Left lung (tissue), 10 donors: ENCODE data around the gene C22orf39. TPM values are rescaled to one million over a fixed set of nuclear protein-coding genes. Genes with fewer than 3 reads are reported as not detected.

ENCODE experiments used
- ATAC-seq: fragments of 200-7000 bp; cut with Tn5 transposase; one replicate; pipeline ENCODE4 v1.9.1; 2020; ENCODE audit warnings: moderate library complexity
- DNase-seq, 4 donors: peaks; one replicate each; pipeline ENCODE4 v3.0.0-alpha.2; 2013 to 2020
- H3K27ac ChIP-seq, 2 donors: fragments of 200-600 bp; sonication (generic) in 1 of 2; one replicate each; pipeline versions ENCODE4 v1.5.0 to v1.8.0; 2020 to 2021
- H3K27me3 ChIP-seq, 2 donors: fragments of 200-600 bp; sonication (generic) in 1 of 2; one replicate each; pipeline versions ENCODE4 v1.5.0 to v1.8.0; 2020 to 2021
- H3K36me3 ChIP-seq, 2 donors: fragments of 200-600 bp; sonication (generic) in 1 of 2; one replicate each; pipeline versions ENCODE4 v1.5.0 to v1.8.0; 2020 to 2021
- H3K4me1 ChIP-seq, 2 donors: fragments of 200-600 bp; one replicate each; pipeline ENCODE4 v1.8.0; 2021
- H3K4me3 ChIP-seq, 2 donors: fragments of 200-600 bp; sonication (generic) in 1 of 2; one replicate each; pipeline versions ENCODE4 v1.5.0 to v1.8.0; 2020 to 2021; ENCODE audit warnings: mild to moderate bottlenecking in 1 of 2
- H3K9me3 ChIP-seq, 2 donors: fragments of 200-600 bp; sonication (generic) in 1 of 2; one replicate each; pipeline versions ENCODE4 v1.5.0 to v1.8.0; 2020 to 2021
- CTCF ChIP-seq, 2 donors: fragments of 200-600 bp; sonication (generic) in 1 of 2; IDR thresholded peaks; one replicate each; pipeline versions ENCODE4 v1.5.0 to v1.8.0; 2021; ENCODE audit warnings: antibody characterized with exemption in 2 of 2
- intact Hi-C, 2 donors: fragments of 100-400 bp; cut with DNase I; formaldehyde crosslinking; loops; one replicate each; pipeline versions ENCODE4 v1.11.2 to v1.14.2; 2022
- polyA plus RNA-seq, 6 donors: library from polyadenylated mRNA; unstranded; fragments of 120-200 nt; gene quantifications; one replicate each; pipeline ENCODE4 v1.2.1, GENCODE V29; 2013; ENCODE audit not compliant: insufficient read length in 6 of 6
- total RNA-seq, 2 donors: library from RNA; stranded (reverse); fragmentation: NEBNext Ultra II Directional; extraction: Animal tissue kit (Norgen Biotek cat#: 25700); gene quantifications; one replicate each; pipeline ENCODE4 v1.2.1, GENCODE V29; 2021
- donor health status: DM: no; HTN: yes; CAD: no.
- donor health status: DM: no; HTN: no; CAD: no.

The C22orf39 gene
- total and polyA plus RNA-seq, 8 donors = 30.1 to 42.9 (median 37.1) TPM

GRCh38 chr22:19396561-19396933 is 51.0 kb downstream of the C22orf39 start:
- no peak for TF ChIP-seq CTCF (IDR thresholded peaks at IDR 0.05)
- intact Hi-C loops = no loop called here
- no peak for ATAC-seq
- H3K27me3 ChIP-seq = no peaks in the 10 kb centered on the region
- no peak overlapping the region for H3K4me3 ChIP-seq
- no peaks in the 10 kb centered on the region for H3K9me3 ChIP-seq
- no peak overlapping the region for H3K27ac ChIP-seq
- no peak for DNase-seq
- H3K4me1 ChIP-seq = no peaks in the 10 kb centered on the region
- peaks cover 5 to 96% of the 10 kb centered on the region in 2 donors for H3K36me3 ChIP-seq

GRCh38 chr22:19395276-19395675 is 52.2 kb downstream of the C22orf39 start:
- TF ChIP-seq CTCF (IDR thresholded peaks at IDR 0.05) = no peak
- DNase-seq (no peak), ATAC-seq (no peak)
- Histone ChIP-seq H3K27me3 (no peaks in the 10 kb centered on the region), H3K36me3 (peaks cover 5 to 98% of the 10 kb centered on the region in 2 donors), H3K4me3 (no peak overlapping the region), H3K27ac (no peak overlapping the region), H3K4me1 (no peaks in the 10 kb centered on the region), H3K9me3 (no peaks in the 10 kb centered on the region)
- intact Hi-C loops = no loop called here

- Histone ChIP-seq H3K4me3 (no peak overlapping the region), H3K36me3 (peaks cover 5 to 99% of the 10 kb centered on the region in 2 donors), H3K9me3 (no peaks in the 10 kb centered on the region), H3K27ac (no peak overlapping the region), H3K4me1 (no peaks in the 10 kb centered on the region), H3K27me3 (no peaks in the 10 kb centered on the region)
- DNase-seq = no peak
- intact Hi-C loops = no loop called here
- ATAC-seq = no peak
- no peak for TF ChIP-seq CTCF (IDR thresholded peaks at IDR 0.05)
These were observed 53.0 kb downstream of the C22orf39 start for GRCh38 chr22:19394274-19395050.

GRCh38 chr22:19393704-19394103 is 53.8 kb downstream of the C22orf39 start:
- TF ChIP-seq CTCF (IDR thresholded peaks at IDR 0.05) = no peak
- peaks cover 5 to 100% of the 10 kb centered on the region in 2 donors for H3K36me3 ChIP-seq
- DNase-seq (no peak), ATAC-seq (no peak)
- H3K9me3 ChIP-seq = no peaks in the 10 kb centered on the region
- H3K4me1 ChIP-seq = no peaks in the 10 kb centered on the region
- H3K27ac ChIP-seq = no peak overlapping the region
- H3K4me3 ChIP-seq = no peak overlapping the region
- H3K27me3 ChIP-seq = no peaks in the 10 kb centered on the region
- intact Hi-C loops = no loop called here

Other genes starting within 250 kb of the C22orf39 start
- gene CLTCL1, start 156.0 kb downstream of the C22orf39 start, total RNA-seq = 1 to 10 TPM; 5.7 to 8.3 TPM
- gene CLTCL1, start 156.0 kb downstream of the C22orf39 start, polyA plus RNA-seq = 10 to 100 TPM in 2 of 6 donors, 1 to 10 TPM in 4; 8.4 to 11.3 (median 9.5) TPM
- gene HIRA, start 16.0 kb downstream of the C22orf39 start, total RNA-seq = 10 to 100 TPM; 18.4 to 27.7 TPM
- 10 to 100 TPM; 19.9 to 30.6 (median 25.2) TPM for gene HIRA, start 16.0 kb downstream of the C22orf39 start, polyA plus RNA-seq
- gene MRPL40, start 15.2 kb downstream of the C22orf39 start, total RNA-seq = 10 to 100 TPM; 21.9 to 24.9 TPM
- gene MRPL40, start 15.2 kb downstream of the C22orf39 start, polyA plus RNA-seq = 10 to 100 TPM; 37.1 to 42.6 (median 40.0) TPM
- gene UFD1, start 31.5 kb upstream of the C22orf39 start, total RNA-seq = 10 to 100 TPM; 41.7 to 72.9 TPM
- 10 to 100 TPM; 59.0 to 69.4 (median 62.6) TPM for gene UFD1, start 31.5 kb upstream of the C22orf39 start, polyA plus RNA-seq
- 10 to 100 TPM in 1 of 2 donors, 1 to 10 TPM in 1; 6.5 to 11.8 TPM for gene CDC45, start 32.2 kb upstream of the C22orf39 start, total RNA-seq
- gene CDC45, start 32.2 kb upstream of the C22orf39 start, polyA plus RNA-seq = 10 to 100 TPM; 13.1 to 23.2 (median 17.3) TPM
- gene CLDN5, start 76.7 kb upstream of the C22orf39 start, total RNA-seq = 10 to 100 TPM; 86.9 to 89.7 TPM
- 10 to 100 TPM; 56.4 to 90.7 (median 60.8) TPM for gene CLDN5, start 76.7 kb upstream of the C22orf39 start, polyA plus RNA-seq